Hair follicular keratinocyte (primary cell): Measurements from ENCODE around the gene DCP1A. TPM values are rescaled to one million over a fixed set of nuclear protein-coding genes. Genes with fewer than 3 reads are reported as not detected.

ENCODE experiments used
- total RNA-seq: library from RNA; depleted of rRNA; stranded (reverse); fragments of >200 nt; gene quantifications from 2 replicates; pipeline ENCODE4 v1.2.3, GENCODE V29; 2015

Gene DCP1A
- total RNA-seq, result 10.1 and 10.6 TPM in 2 replicates

DNA sequence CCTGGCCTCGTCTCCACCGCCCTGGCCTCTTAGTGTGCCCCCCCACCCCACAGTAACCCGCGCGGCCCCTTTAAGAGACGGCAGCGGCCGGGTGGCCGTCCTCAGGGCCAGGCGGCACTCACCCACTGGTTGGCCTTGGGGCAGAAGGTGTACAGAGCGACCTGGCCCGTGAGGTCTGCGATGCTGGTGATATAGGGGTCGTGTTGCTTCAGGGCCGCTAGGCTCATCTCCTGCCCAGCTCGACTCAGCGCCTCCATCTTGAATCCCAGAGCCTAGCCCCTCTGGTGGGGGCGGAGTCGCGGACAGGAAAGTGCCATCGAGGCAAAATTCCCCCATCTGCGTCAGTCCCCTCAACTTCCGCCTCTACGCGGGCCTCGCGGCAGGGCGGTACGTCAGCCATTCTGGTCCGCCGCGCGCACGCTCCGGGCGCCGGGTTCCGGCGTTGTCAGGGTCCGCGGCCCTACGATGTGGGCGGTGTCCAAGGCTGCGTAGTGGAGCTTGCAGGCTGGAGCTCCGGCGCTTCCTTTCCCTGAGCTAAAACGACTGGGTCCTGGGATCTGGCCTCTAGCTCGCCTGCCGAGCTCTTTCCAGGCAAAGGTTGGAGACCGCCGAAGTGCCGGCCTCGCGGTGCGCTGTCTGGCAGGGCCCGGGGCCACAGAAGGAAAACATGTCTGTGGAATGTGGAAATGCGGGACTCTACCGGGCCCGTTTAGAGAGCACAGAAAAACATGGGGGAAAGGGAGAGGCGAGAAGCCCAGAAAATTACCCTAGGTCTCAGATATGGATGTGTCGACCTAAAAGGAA is at the start of gene DCP1A:
TSS of gene DCP1A (minus strand) at position 283 of the 804 bp plus-strand sequence. CDS start at position 257, 26 bp downstream.

DNA sequence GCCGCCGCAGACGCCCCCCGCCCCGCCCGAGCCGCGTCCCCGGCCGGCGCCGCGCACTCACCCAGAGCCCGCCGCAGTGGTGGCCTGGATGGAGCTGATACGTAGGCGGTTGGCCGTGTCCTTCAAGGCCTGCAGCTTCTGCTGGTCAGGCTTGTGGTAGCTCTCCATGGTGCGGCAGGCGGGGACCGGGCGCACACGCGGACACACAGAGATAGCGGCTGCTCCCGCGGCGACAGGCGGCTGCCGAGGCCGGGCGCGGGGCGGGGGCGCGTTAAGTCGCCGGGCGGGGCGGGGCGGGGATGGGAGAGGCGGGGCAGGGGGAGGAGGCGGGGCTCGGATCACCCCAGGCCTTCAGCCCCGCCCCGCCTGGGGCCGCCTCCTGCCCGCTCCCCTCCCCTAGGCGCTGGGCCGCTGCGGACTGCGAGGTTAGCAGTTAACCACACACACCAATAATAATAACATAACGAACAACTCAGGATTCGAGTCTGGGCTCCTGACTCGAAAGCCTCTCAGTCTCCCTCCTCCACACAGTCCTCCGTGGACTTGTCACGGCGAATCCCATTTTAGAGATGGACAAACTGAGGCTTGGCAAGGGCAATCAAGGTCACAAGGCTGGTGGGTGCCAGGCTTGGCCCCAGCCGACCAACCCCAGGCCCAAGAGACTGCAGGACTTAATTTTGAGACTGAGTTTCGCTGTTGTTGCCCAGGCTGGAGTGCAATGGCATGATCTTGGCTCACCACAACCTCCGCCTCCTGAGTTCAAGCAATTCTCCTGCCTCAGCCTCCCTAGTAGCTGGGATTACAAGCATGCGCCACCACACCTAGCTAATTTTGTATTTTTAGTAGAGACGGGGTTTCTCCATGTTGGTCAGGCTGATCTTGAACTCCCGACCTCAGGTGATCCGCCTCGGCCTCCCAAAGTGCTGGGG is 91.3 kb downstream of the DCP1A start, which contains the start of gene TKT:
TSS of gene TKT (minus strand) at position 248 of the 929 bp plus-strand sequence. CDS start at position 168, 80 bp downstream.

Other genes starting within 250 kb of the DCP1A start
- gene RFT1, start 217.1 kb downstream of the DCP1A start, total RNA-seq, result 19.4 and 26.8 TPM in 2 replicates
- gene PRKCD, start 186.3 kb downstream of the DCP1A start, total RNA-seq, result 6.0 and 6.6 TPM in 2 replicates
- 768 and 817 TPM in 2 replicates for gene TKT, start 91.5 kb downstream of the DCP1A start, total RNA-seq
- not detected in 2 replicates for gene CACNA1D, start 147.1 kb upstream of the DCP1A start, total RNA-seq